DND-41 (cell line): ENCODE results near the gene ISG20.

ENCODE experiments used
- CTCF ChIP-seq: IDR thresholded peaks from 2 replicates; pipeline ENCODE4 v1.5.1; 2012; ENCODE audit warnings: borderline replicate concordance, low read length, moderate library complexity, mild to moderate bottlenecking; ENCODE audit not compliant: poor library complexity, severe bottlenecking; ENCODE audit errors: extremely low read depth
- EZH2 ChIP-seq: IDR thresholded peaks from 3 replicates; pipeline ENCODE4 v1.6.1; 2012; ENCODE audit warnings: borderline replicate concordance, low read depth, mild to moderate bottlenecking, moderate library complexity, low read length, inconsistent platforms; ENCODE audit not compliant: severe bottlenecking

GRCh38 chr15:88654430-88655102 lies 15.8 kb downstream of the ISG20 start:
- TF ChIP-seq CTCF: no peak
- no peak for TF ChIP-seq EZH2
